SK-N-SH (cell line): ENCODE results near the gene SLC35A3. TPM values are rescaled to one million over a fixed set of nuclear protein-coding genes. Genes with fewer than 3 reads are reported as not detected.

Experiments
- CTCF ChIA-PET: fragments of 300-600, 350-600 bp; formaldehyde crosslinking; extraction: SDS; loops from one replicate; lab custom pipeline; 2021; lab: Yijun Ruan, JAX
- POLR2A ChIA-PET: fragments of 350-600 bp; sonication (Branson Sonifier 250); formaldehyde crosslinking; extraction: SDS; loops from one replicate; lab custom pipeline; 2020; ENCODE audit warnings: antibody characterized with exemption, inconsistent platforms; lab: Yijun Ruan, JAX
- DNase-seq: peaks from one replicate; pipeline ENCODE4 v3.0.0; 2012
- H2AFZ ChIP-seq: fragments of 200-600 bp; sonication (generic); 2 replicates; pipeline ENCODE4 v1.8.1; 2016; ENCODE audit warnings: antibody characterized with exemption, mild to moderate bottlenecking, low read depth
- H3F3A ChIP-seq: fragments of 200-600 bp; sonication (generic); replicated peaks from 2 replicates; pipeline ENCODE3; 2016; ENCODE audit warnings: antibody characterized with exemption, mild to moderate bottlenecking; ENCODE audit not compliant: insufficient read depth
- H3K27ac ChIP-seq, 2 experiments: fragments of 200-500 bp in 1 of 2; fragments of 200-600 bp in 1 of 2; sonication (Bioruptor generic) in 1 of 2; sonication (generic), shearing (Covaris generic) in 1 of 2; 2 replicates each; pipeline versions ENCODE4 v1.5.1 to v1.6.1; 2014 to 2016; ENCODE audit warnings: low read depth in 2 of 2, inconsistent platforms in 1 of 2, low read length in 1 of 2, mild to moderate bottlenecking in 1 of 2, mixed read lengths in 1 of 2
- H3K27me3 ChIP-seq: fragments of 200-600 bp; sonication (generic), shearing (Covaris generic); 2 replicates; pipeline ENCODE4 v1.6.1; 2016; ENCODE audit warnings: mixed run types; ENCODE audit not compliant: insufficient read depth
- H3K36me3 ChIP-seq, 2 experiments: fragments of 200-500 bp in 1 of 2; fragments of 200-600 bp in 1 of 2; sonication (Bioruptor generic) in 1 of 2; sonication (generic) in 1 of 2; replicated peaks in 1 of 2; 2 replicates each; pipeline versions ENCODE3 to v1.5.1; 2014 to 2016; ENCODE audit warnings: low read length in 1 of 2, mild to moderate bottlenecking in 1 of 2; ENCODE audit not compliant: insufficient read depth in 2 of 2, control insufficient read depth in 1 of 2
- H3K4me1 ChIP-seq, 2 experiments: fragments of 200-500 bp in 1 of 2; fragments of 200-600 bp in 1 of 2; sonication (Bioruptor generic) in 1 of 2; sonication (generic), shearing (Covaris generic) in 1 of 2; 2 replicates each; pipeline versions ENCODE4 v1.5.1 to v1.6.1; 2014 to 2016; ENCODE audit warnings: low read depth in 1 of 2, low read length in 1 of 2, mixed run types in 1 of 2; ENCODE audit not compliant: insufficient read depth in 2 of 2, control insufficient read depth in 1 of 2
- H3K4me2 ChIP-seq: fragments of 200-600 bp; sonication (generic), shearing (Covaris generic); 2 replicates; pipeline ENCODE4 v1.6.1; 2017; ENCODE audit warnings: mixed run types
- H3K4me3 ChIP-seq, 2 experiments: fragments of 200-500 bp in 1 of 2; fragments of 200-600 bp in 1 of 2; sonication (Bioruptor generic) in 1 of 2; sonication (generic), shearing (Covaris generic) in 1 of 2; 2 replicates each; pipeline versions ENCODE4 v1.5.1 to v1.8.1; 2014 to 2016; ENCODE audit warnings: low read depth in 2 of 2, inconsistent platforms in 1 of 2, low read length in 1 of 2, mild to moderate bottlenecking in 1 of 2, mixed read lengths in 1 of 2, moderate library complexity in 1 of 2
- H3K79me2 ChIP-seq: fragments of 200-600 bp; sonication (generic); 2 replicates; pipeline ENCODE4 v1.8.1; 2017; ENCODE audit warnings: mild to moderate bottlenecking; ENCODE audit not compliant: insufficient read depth
- H3K9ac ChIP-seq: fragments of 200-600 bp; sonication (generic); 2 replicates; pipeline ENCODE4 v1.6.1; 2017; ENCODE audit warnings: mixed run types
- H3K9me2 ChIP-seq: fragments of 200-600 bp; sonication (generic); 2 replicates; pipeline ENCODE4 v1.6.1; 2017; ENCODE audit warnings: mixed run types
- H3K9me3 ChIP-seq: fragments of 200-600 bp; sonication (generic); 2 replicates; pipeline ENCODE4 v1.6.1; 2017; ENCODE audit warnings: mixed run types, mild to moderate bottlenecking, moderate library complexity
- H4K20me1 ChIP-seq: fragments of 200-600 bp; sonication (generic); 2 replicates; pipeline ENCODE4 v1.6.1; 2017; ENCODE audit warnings: mild to moderate bottlenecking, mixed run types; ENCODE audit not compliant: insufficient read depth
- ELF1 ChIP-seq: IDR thresholded peaks from 2 replicates; pipeline ENCODE4 v1.4.0; 2012
- GABPA ChIP-seq: IDR thresholded peaks from 2 replicates; pipeline ENCODE4 v1.4.0; 2012; ENCODE audit warnings: low read depth, mild to moderate bottlenecking
- GATA2 ChIP-seq: sonication (generic); formaldehyde crosslinking; IDR thresholded peaks from 2 replicates; pipeline ENCODE4 v1.5.0; 2020; ENCODE audit warnings: mild to moderate bottlenecking, missing genetic modification reagents
- MEF2A ChIP-seq: IDR thresholded peaks from 2 replicates; pipeline ENCODE4 v1.4.0; 2012; ENCODE audit warnings: low read depth, borderline replicate concordance
- NFIC ChIP-seq: IDR thresholded peaks from 2 replicates; pipeline ENCODE4 v1.4.0; 2012; ENCODE audit warnings: borderline replicate concordance
- POLR2AphosphoS5 ChIP-seq: IDR thresholded peaks from 2 replicates; pipeline ENCODE4 v1.6.1; 2012; ENCODE audit warnings: low read depth, low read length
- RFX5 ChIP-seq: IDR thresholded peaks from 2 replicates; pipeline ENCODE4 v1.6.1; 2012; ENCODE audit warnings: mild to moderate bottlenecking, improper control_type of control experiment, low read length
- RXRA ChIP-seq: IDR thresholded peaks from 2 replicates; pipeline ENCODE4 v1.4.0; 2012; ENCODE audit warnings: low read depth, mild to moderate bottlenecking, borderline replicate concordance
- SIN3A ChIP-seq: IDR thresholded peaks from 2 replicates; pipeline ENCODE4 v1.6.1; 2012; ENCODE audit warnings: low read depth, mild to moderate bottlenecking, low read length, moderate library complexity, borderline replicate concordance
- TCF12 ChIP-seq: IDR thresholded peaks from 2 replicates; pipeline ENCODE4 v1.4.0; 2012
- USF2 ChIP-seq: fragments of 150-350 bp; IDR thresholded peaks from 2 replicates; pipeline ENCODE4 v1.6.1; 2017; ENCODE audit warnings: antibody characterized with exemption, low read length, low read depth, borderline replicate concordance
- YY1 ChIP-seq: IDR thresholded peaks from 2 replicates; pipeline ENCODE4 v1.4.0; 2012; ENCODE audit warnings: low read depth, mild to moderate bottlenecking
- WGBS: methylation state at CpG from one replicate; pipeline ENCODE4 v1.1.6; 2017; ENCODE audit warnings: low lambda C conversion rate; 5-methylcytosine and 5-hydroxymethylcytosine counted together
- polyA plus RNA-seq, 3 experiments: library from polyadenylated mRNA; depleted of rRNA; stranded (reverse); fragments of >200 nt; gene quantifications; 2 replicates each; pipeline ENCODE4 v1.2.3, GENCODE V29; 2012
- TF ChIP-seq, protein P1 (sequence below): IDR thresholded peaks from 2 replicates; pipeline ENCODE4 v1.6.1; 2012; ENCODE audit warnings: mild to moderate bottlenecking, low read depth, low read length, moderate library complexity
- TF ChIP-seq, protein P2 (sequence below): IDR thresholded peaks from 2 replicates; pipeline ENCODE4 v1.4.0; 2012; ENCODE audit warnings: low read depth
- TF ChIP-seq, protein P3 (sequence below): fragments of 200-600 bp; sonication (generic); IDR thresholded peaks from 2 replicates; pipeline ENCODE4 v1.6.1; 2017; ENCODE audit warnings: antibody characterized with exemption, mild to moderate bottlenecking, moderate library complexity

The SLC35A3 gene
- polyA plus RNA-seq, 1 of the 3 experiments (the other 2 are of a cell fraction) = 5.7 TPM

GRCh38 chr1:100023482-100023881 lies 53.7 kb downstream of the SLC35A3 start:
- H3K27ac ChIP-seq = no peak overlapping the region
- no peaks in the 10 kb centered on the region for H3K79me2 ChIP-seq
- 96% methylated on average over 6 of the region's 6 CpGs for WGBS
- H4K20me1 ChIP-seq = no peaks in the 10 kb centered on the region
- CTCF ChIA-PET = interaction anchor here (0.8 kb wide), 1 partner anchor 214 kb away, joined by 3 read pairs; no protein-coding TSS in a partner anchor
- H3K27me3 ChIP-seq = no peaks in the 10 kb centered on the region
- H3K4me1 ChIP-seq = no peaks in the 10 kb centered on the region
- no peak overlapping the region for H3K9ac ChIP-seq
- POLR2A ChIA-PET = no interaction called here
- no peak overlapping the region for H3K4me2 ChIP-seq
- TF ChIP-seq MEF2A (no peak), POLR2AphosphoS5 (no peak), GABPA (no peak), GATA2 (no peak), NFIC (no peak), YY1 (no peak), RXRA (no peak), SIN3A (no peak), ELF1 (no peak), USF2 (no peak), TCF12 (no peak)
- TF ChIP-seq, protein P1, sequence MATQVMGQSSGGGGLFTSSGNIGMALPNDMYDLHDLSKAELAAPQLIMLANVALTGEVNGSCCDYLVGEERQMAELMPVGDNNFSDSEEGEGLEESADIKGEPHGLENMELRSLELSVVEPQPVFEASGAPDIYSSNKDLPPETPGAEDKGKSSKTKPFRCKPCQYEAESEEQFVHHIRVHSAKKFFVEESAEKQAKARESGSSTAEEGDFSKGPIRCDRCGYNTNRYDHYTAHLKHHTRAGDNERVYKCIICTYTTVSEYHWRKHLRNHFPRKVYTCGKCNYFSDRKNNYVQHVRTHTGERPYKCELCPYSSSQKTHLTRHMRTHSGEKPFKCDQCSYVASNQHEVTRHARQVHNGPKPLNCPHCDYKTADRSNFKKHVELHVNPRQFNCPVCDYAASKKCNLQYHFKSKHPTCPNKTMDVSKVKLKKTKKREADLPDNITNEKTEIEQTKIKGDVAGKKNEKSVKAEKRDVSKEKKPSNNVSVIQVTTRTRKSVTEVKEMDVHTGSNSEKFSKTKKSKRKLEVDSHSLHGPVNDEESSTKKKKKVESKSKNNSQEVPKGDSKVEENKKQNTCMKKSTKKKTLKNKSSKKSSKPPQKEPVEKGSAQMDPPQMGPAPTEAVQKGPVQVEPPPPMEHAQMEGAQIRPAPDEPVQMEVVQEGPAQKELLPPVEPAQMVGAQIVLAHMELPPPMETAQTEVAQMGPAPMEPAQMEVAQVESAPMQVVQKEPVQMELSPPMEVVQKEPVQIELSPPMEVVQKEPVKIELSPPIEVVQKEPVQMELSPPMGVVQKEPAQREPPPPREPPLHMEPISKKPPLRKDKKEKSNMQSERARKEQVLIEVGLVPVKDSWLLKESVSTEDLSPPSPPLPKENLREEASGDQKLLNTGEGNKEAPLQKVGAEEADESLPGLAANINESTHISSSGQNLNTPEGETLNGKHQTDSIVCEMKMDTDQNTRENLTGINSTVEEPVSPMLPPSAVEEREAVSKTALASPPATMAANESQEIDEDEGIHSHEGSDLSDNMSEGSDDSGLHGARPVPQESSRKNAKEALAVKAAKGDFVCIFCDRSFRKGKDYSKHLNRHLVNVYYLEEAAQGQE = no peak
- TF ChIP-seq, protein P2, sequence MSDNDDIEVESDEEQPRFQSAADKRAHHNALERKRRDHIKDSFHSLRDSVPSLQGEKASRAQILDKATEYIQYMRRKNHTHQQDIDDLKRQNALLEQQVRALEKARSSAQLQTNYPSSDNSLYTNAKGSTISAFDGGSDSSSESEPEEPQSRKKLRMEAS = no peak
- H3K9me3 ChIP-seq = no peaks in the 10 kb centered on the region
- peaks cover 7 to 32% of the 10 kb centered on the region in 2 experiments for H3K36me3 ChIP-seq
- no peak overlapping the region for H3K4me3 ChIP-seq
- DNase-seq = no peak
- H3F3A ChIP-seq = peaks cover 4% of the 10 kb centered on the region
- no peak overlapping the region for H2AFZ ChIP-seq
- H3K9me2 ChIP-seq = no peaks in the 10 kb centered on the region

DNA sequence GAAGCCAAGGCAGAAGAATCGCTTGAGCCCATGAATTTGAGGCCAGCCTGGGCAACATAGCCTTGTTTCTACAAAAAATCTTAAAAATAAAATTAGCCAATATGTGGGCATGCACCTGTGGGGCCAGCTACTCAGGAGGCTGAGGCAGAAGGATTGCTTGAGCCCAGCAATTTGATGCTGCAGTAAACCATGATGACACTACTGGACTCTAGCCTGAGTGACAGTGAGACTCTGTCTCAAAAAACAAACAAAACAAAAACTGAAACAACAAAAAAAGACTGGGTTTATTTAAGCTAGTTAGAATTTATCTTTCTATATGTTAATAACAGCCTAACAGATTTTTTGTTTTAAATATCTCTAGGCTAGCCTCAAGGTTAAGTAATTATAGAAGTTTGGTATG lies 57.4 kb downstream of the SLC35A3 start:
- Histone ChIP-seq H3K79me2 (no peaks in the 10 kb centered on the region), H3K27ac (no peak overlapping the region), H3F3A (peaks cover 4% of the 10 kb centered on the region), H3K4me1 (no peaks in the 10 kb centered on the region), H3K9me3 (no peaks in the 10 kb centered on the region), H3K9ac (no peak overlapping the region), H4K20me1 (no peaks in the 10 kb centered on the region), H2AFZ (no peak overlapping the region), H3K4me2 (no peak overlapping the region), H3K36me3 (peaks cover 0 to 11% of the 10 kb centered on the region in 2 experiments), H3K4me3 (no peak overlapping the region), H3K27me3 (no peaks in the 10 kb centered on the region), H3K9me2 (no peaks in the 10 kb centered on the region)
- TF ChIP-seq RFX5 (no peak), POLR2AphosphoS5 (no peak)
- TF ChIP-seq, protein P3, sequence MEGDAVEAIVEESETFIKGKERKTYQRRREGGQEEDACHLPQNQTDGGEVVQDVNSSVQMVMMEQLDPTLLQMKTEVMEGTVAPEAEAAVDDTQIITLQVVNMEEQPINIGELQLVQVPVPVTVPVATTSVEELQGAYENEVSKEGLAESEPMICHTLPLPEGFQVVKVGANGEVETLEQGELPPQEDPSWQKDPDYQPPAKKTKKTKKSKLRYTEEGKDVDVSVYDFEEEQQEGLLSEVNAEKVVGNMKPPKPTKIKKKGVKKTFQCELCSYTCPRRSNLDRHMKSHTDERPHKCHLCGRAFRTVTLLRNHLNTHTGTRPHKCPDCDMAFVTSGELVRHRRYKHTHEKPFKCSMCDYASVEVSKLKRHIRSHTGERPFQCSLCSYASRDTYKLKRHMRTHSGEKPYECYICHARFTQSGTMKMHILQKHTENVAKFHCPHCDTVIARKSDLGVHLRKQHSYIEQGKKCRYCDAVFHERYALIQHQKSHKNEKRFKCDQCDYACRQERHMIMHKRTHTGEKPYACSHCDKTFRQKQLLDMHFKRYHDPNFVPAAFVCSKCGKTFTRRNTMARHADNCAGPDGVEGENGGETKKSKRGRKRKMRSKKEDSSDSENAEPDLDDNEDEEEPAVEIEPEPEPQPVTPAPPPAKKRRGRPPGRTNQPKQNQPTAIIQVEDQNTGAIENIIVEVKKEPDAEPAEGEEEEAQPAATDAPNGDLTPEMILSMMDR = no peak
- ChIA-PET CTCF (no interaction called here), POLR2A (no interaction called here)
- no peak for DNase-seq
- WGBS = 95% methylated on average over 1 of the region's 1 CpG
